K562 (cell line): ENCODE data around the gene RFNG. TPM values are rescaled to one million over a fixed set of nuclear protein-coding genes. Genes with fewer than 3 reads are reported as not detected.

Experiments
- ATF7 ChIP-seq: fragments of 450-650 bp; IDR thresholded peaks from 2 replicates; pipeline ENCODE4 v1.7.1; 2014; ENCODE audit warnings: mild to moderate bottlenecking, moderate library complexity
- BRD9 ChIP-seq: fragments of 450-650 bp; IDR thresholded peaks from 2 replicates; pipeline ENCODE4 v1.6.1; 2018; ENCODE audit warnings: low read depth; ENCODE audit not compliant: partially characterized antibody
- CBFB ChIP-seq: sonication (generic); formaldehyde crosslinking; IDR thresholded peaks from 2 replicates; pipeline ENCODE4 v1.4.0; 2020; ENCODE audit warnings: mild to moderate bottlenecking, missing genetic modification reagents
- HOMEZ ChIP-seq: fragments of 250-450 bp; sonication (Bioruptor Pico); IDR thresholded peaks from 2 replicates; pipeline ENCODE4 v1.4.0; 2020; ENCODE audit warnings: mild to moderate bottlenecking, moderate library complexity
- KLF10 ChIP-seq: fragments of 250-450 bp; sonication (Bioruptor Pico); IDR thresholded peaks from 2 replicates; pipeline ENCODE4 v1.6.1; 2021; ENCODE audit warnings: matching md5 sums
- RAD51 ChIP-seq: fragments of 450-650 bp; IDR thresholded peaks from 2 replicates; pipeline ENCODE4 v1.7.1; 2016; ENCODE audit warnings: low read depth, mild to moderate bottlenecking, borderline replicate concordance
- RBM14 ChIP-seq: fragments of 200-400 bp; formaldehyde crosslinking; IDR thresholded peaks from 2 replicates; pipeline ENCODE4 v1.6.1; 2018; ENCODE audit warnings: low read depth, mild to moderate bottlenecking, low read length, moderate library complexity, borderline replicate concordance; ENCODE audit not compliant: insufficient read depth
- SIN3B ChIP-seq: fragments of 450-650 bp; IDR thresholded peaks from 2 replicates; pipeline ENCODE4 v1.6.1; 2017; ENCODE audit warnings: low read depth, mild to moderate bottlenecking, moderate library complexity
- SMC3 ChIP-seq: conservative IDR thresholded peaks from 2 replicates; pipeline ENCODE4 v1.6.1; 2011; ENCODE audit warnings: low read depth, low read length, improper control_type of control experiment; ENCODE audit not compliant: insufficient read depth
- SP2 ChIP-seq: IDR thresholded peaks from 2 replicates; pipeline ENCODE4 v1.6.1; 2011; ENCODE audit warnings: mild to moderate bottlenecking, low read depth, low read length, moderate library complexity; ENCODE audit not compliant: poor library complexity, severe bottlenecking; ENCODE audit errors: extremely low read depth
- ZBTB40 ChIP-seq, 2 experiments: fragments of 450-650 bp in 1 of 2; sonication (generic) in 1 of 2; formaldehyde crosslinking in 1 of 2; IDR thresholded peaks; 2 replicates each; pipeline versions ENCODE4 v1.7.1 to v1.9.0; 2016 to 2022; ENCODE audit warnings: inconsistent platforms in 1 of 2, mild to moderate bottlenecking in 1 of 2, missing genetic modification reagents in 1 of 2
- ZNF324 ChIP-seq: fragments of 250-450 bp; sonication (Bioruptor Pico); IDR thresholded peaks from 2 replicates; pipeline ENCODE4 v1.4.0; 2020; ENCODE audit warnings: mild to moderate bottlenecking
- polyA plus RNA-seq, 8 experiments: library from polyadenylated mRNA; depleted of rRNA in 4 of 8; stranded (reverse) in 5 of 8; unstranded in 3 of 8; fragments of >200 nt; fragmentation: Nextera tagmentation in 2 of 8; fragmentation: Illumina TruSeq in 1 of 8; extraction: Ambion mirVana in 2 of 8; extraction: Trizol in 1 of 8; gene quantifications; 2 replicates each; pipeline versions ENCODE4 v1.2.1 to v1.2.3, GENCODE V29; 2011 to 2014; ENCODE audit warnings: inconsistent platforms in 1 of 8, missing spikeins in 1 of 8
- total RNA-seq, 7 experiments: library from RNA; depleted of rRNA in 6 of 7; stranded (reverse); fragments of >200 nt in 6 of 7; fragmentation: Illumina TruSeq in 2 of 7; extraction: Trizol in 2 of 7; gene quantifications; 2 replicates each; pipeline versions ENCODE4 v1.2.1 to v1.2.3, GENCODE V29; 2011 to 2021; ENCODE audit warnings: low replicate concordance in 1 of 7
- TF ChIP-seq, protein P1 (sequence below): fragments of 450-650 bp; IDR thresholded peaks from 2 replicates; pipeline ENCODE4 v1.7.1; 2018; ENCODE audit warnings: mild to moderate bottlenecking, low read depth; ENCODE audit not compliant: partially characterized antibody

The RFNG gene
- total and polyA plus RNA-seq, 9 of the 15 experiments (the other 6 are each of a cell fraction or from before 2014, with no cell fraction given), result 0.32 to 32.8 (median 9.5) TPM

GRCh38 chr17:82064433-82065192 lies 13.0 kb upstream of the RFNG start (continued):
- TF ChIP-seq ZBTB40 (IDR thresholded peaks at IDR 0.05) (no peak), ZBTB40 (CRISPR knock-in tag; IDR thresholded peaks at IDR 0.05) (no peak), ATF7 (no peak), BRD9 (no peak), SMC3 (no peak), ZNF324 (CRISPR knock-in tag) (no peak), KLF10 (CRISPR knock-in tag) (no peak), CBFB (CRISPR knock-in tag) (0 out of 2 replicates have a peak, but pooled peaks have one; percentile 59), HOMEZ (no peak), RAD51 (no peak), SIN3B (no peak), RBM14 (0 out of 2 replicates have a peak, but pooled peaks have one; percentile 19), SP2 (no peak)
- TF ChIP-seq, protein P1, sequence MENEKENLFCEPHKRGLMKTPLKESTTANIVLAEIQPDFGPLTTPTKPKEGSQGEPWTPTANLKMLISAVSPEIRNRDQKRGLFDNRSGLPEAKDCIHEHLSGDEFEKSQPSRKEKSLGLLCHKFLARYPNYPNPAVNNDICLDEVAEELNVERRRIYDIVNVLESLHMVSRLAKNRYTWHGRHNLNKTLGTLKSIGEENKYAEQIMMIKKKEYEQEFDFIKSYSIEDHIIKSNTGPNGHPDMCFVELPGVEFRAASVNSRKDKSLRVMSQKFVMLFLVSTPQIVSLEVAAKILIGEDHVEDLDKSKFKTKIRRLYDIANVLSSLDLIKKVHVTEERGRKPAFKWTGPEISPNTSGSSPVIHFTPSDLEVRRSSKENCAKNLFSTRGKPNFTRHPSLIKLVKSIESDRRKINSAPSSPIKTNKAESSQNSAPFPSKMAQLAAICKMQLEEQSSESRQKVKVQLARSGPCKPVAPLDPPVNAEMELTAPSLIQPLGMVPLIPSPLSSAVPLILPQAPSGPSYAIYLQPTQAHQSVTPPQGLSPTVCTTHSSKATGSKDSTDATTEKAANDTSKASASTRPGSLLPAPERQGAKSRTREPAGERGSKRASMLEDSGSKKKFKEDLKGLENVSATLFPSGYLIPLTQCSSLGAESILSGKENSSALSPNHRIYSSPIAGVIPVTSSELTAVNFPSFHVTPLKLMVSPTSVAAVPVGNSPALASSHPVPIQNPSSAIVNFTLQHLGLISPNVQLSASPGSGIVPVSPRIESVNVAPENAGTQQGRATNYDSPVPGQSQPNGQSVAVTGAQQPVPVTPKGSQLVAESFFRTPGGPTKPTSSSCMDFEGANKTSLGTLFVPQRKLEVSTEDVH, result no peak
